Neural crest cell (in vitro differentiated cells): ENCODE data around the gene GABRG3. TPM values are rescaled to one million over a fixed set of nuclear protein-coding genes. Genes with fewer than 3 reads are reported as not detected.
"Not testable (repeated sequence)": the region's sequence is repeated elsewhere in the genome, so short reads cannot be mapped to it uniquely, and the experiment has no call there.

Experiments used
- DNase-seq: peaks from one replicate; pipeline ENCODE4 v3.0.0; 2021; ENCODE audit warnings: low read depth, mixed read lengths, low spot score
- H3K27ac Mint-ChIP-seq: one replicate; pipeline ENCODE4 v1.8.0; 2021; ENCODE audit warnings: mild to moderate bottlenecking, mixed read lengths; ENCODE audit not compliant: unreplicated experiment
- H3K27me3 Mint-ChIP-seq: 2 replicates; pipeline ENCODE4 v1.8.0; 2021; ENCODE audit warnings: low read depth, mild to moderate bottlenecking, mixed read lengths
- H3K36me3 Mint-ChIP-seq: 2 replicates; pipeline ENCODE4 v1.8.0; 2021; ENCODE audit warnings: low read depth, mild to moderate bottlenecking, mixed read lengths
- H3K4me1 Mint-ChIP-seq: 2 replicates; pipeline ENCODE4 v1.8.0; 2021; ENCODE audit warnings: mixed read lengths
- H3K4me3 Mint-ChIP-seq: one replicate; pipeline ENCODE4 v1.8.0; 2021; ENCODE audit warnings: mild to moderate bottlenecking, mixed read lengths
- H3K9me3 Mint-ChIP-seq: 2 replicates; pipeline ENCODE4 v1.8.0; 2021; ENCODE audit warnings: mixed read lengths
- total RNA-seq: library from RNA; stranded (reverse); gene quantifications from 2 replicates; pipeline ENCODE4 v1.2.1, GENCODE V29; 2021
- TF ChIP-seq, protein P1 (sequence below): fragments of 200-600 bp; sonication (generic); conservative IDR thresholded peaks from 2 replicates; pipeline ENCODE4 v1.5.0; 2021; ENCODE audit warnings: antibody characterized with exemption, mild to moderate bottlenecking

The GABRG3 gene
- total RNA-seq, 1 donor from 2014 or later = 4.5 TPM

DNA sequence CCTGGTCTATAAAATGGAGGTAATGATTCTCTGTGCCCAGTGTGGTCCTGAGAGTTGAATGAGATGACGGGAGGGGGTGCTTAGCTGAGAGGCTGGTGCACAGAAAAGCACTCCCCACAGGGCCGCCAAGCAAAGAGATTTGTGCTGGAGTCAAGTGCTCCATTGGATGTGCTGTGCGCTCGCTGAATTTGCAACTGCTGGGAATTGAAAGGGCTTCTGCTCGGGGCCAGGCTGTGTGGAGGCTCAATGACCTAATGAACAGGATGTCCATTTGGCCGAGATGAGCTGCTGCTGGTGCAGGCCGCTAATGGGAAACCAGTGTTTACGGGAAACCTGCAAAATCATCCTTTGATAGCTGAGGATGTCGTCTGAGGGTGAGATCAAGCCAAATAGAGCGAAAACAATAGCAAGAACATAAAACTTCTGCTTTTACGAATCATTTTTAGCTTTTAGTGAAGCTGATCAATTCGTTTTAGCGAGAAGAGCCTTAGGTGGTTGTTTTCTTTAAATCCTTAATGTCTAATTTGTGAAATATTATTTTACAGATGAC is 211.7 kb downstream of the GABRG3 start:
- no peak overlapping the region for H3K4me3 Mint-ChIP-seq
- H3K27ac Mint-ChIP-seq = no peak overlapping the region
- DNase-seq = no peak
- peaks cover 15% of the 10 kb centered on the region for H3K4me1 Mint-ChIP-seq
- H3K27me3 Mint-ChIP-seq = no peaks in the 10 kb centered on the region
- H3K9me3 Mint-ChIP-seq = peaks cover 12% of the 10 kb centered on the region
- H3K36me3 Mint-ChIP-seq = no peaks in the 10 kb centered on the region
- TF ChIP-seq, protein P1, sequence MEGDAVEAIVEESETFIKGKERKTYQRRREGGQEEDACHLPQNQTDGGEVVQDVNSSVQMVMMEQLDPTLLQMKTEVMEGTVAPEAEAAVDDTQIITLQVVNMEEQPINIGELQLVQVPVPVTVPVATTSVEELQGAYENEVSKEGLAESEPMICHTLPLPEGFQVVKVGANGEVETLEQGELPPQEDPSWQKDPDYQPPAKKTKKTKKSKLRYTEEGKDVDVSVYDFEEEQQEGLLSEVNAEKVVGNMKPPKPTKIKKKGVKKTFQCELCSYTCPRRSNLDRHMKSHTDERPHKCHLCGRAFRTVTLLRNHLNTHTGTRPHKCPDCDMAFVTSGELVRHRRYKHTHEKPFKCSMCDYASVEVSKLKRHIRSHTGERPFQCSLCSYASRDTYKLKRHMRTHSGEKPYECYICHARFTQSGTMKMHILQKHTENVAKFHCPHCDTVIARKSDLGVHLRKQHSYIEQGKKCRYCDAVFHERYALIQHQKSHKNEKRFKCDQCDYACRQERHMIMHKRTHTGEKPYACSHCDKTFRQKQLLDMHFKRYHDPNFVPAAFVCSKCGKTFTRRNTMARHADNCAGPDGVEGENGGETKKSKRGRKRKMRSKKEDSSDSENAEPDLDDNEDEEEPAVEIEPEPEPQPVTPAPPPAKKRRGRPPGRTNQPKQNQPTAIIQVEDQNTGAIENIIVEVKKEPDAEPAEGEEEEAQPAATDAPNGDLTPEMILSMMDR = no peak

DNA sequence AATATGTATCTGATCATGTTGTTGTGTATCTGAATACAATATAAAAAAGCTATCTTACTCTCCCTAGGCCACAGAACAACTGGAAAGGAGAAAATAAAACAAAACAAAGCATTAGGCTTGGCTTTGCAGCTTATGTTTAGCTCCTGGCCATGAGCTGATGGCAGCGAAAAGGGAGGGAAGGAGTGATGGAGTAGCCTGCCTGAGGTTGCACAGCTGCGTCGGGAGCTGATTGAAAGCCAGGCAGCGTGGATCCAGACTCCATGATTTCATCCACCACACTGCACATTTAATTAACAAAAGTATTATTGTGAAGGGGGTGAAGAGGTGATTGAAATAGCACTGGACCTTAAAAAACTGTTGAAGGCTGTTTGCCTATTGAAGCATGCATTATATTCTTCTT is 212.2 kb downstream of the GABRG3 start:
- H3K4me3 Mint-ChIP-seq = no peak overlapping the region
- peaks cover 15% of the 10 kb centered on the region for H3K4me1 Mint-ChIP-seq
- H3K27me3 Mint-ChIP-seq = no peaks in the 10 kb centered on the region
- H3K9me3 Mint-ChIP-seq = peaks cover 12% of the 10 kb centered on the region
- peak overlapping the region; percentile 67 for H3K27ac Mint-ChIP-seq
- H3K36me3 Mint-ChIP-seq = no peaks in the 10 kb centered on the region
- no peak for DNase-seq
- TF ChIP-seq, protein P1 = no peak

DNA sequence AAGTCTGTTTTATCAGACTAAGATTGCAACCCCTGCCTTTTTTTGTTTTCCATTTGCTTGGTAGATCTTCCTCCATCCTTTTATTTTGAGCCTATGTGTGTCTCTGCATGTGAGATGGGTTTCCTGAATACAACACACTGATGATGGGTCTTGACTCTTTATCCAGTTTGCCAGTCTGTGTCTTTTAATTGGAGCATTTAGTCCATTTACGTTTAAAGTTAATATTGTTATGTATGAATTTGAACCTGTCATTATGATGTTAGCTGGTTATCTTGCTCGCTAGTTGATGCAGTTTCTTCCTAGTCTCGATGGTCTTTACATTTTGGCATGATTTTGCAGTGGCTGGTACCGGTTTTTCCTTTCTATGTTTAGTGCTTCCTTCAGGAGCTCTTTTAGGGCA is 220.5 kb downstream of the GABRG3 start:
- H3K9me3 Mint-ChIP-seq = peaks cover 14% of the 10 kb centered on the region
- not testable (repeated sequence) for H3K36me3 Mint-ChIP-seq, DNase-seq, H3K4me3 Mint-ChIP-seq, H3K27me3 Mint-ChIP-seq, H3K4me1 Mint-ChIP-seq, H3K27ac Mint-ChIP-seq

DNA sequence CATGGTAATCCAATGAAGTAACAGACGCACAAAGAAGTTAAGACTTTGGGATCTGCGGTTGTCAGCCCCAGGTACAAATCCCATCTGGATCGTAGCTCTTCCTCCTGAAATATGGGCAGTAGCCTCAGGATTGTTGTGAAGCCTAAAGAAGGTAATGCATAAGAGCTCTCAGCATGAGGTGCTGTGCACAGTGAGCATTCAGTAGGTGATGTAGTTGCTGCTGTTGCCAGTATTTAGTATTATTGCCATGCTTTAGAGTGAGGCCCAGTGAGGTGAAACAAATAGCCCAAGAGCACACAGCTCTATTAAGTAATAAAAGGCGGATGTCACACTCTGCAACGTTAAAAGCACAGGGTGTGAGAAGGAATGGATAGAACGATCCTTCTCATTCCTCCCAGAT is 225.7 kb downstream of the GABRG3 start:
- DNase-seq = no peak
- no peak overlapping the region for H3K27ac Mint-ChIP-seq
- no peak overlapping the region for H3K4me3 Mint-ChIP-seq
- peaks cover 4% of the 10 kb centered on the region for H3K4me1 Mint-ChIP-seq
- no peaks in the 10 kb centered on the region for H3K9me3 Mint-ChIP-seq
- H3K36me3 Mint-ChIP-seq = peaks cover 6% of the 10 kb centered on the region
- TF ChIP-seq, protein P1 = no peak
- H3K27me3 Mint-ChIP-seq = peaks cover 6% of the 10 kb centered on the region

DNA sequence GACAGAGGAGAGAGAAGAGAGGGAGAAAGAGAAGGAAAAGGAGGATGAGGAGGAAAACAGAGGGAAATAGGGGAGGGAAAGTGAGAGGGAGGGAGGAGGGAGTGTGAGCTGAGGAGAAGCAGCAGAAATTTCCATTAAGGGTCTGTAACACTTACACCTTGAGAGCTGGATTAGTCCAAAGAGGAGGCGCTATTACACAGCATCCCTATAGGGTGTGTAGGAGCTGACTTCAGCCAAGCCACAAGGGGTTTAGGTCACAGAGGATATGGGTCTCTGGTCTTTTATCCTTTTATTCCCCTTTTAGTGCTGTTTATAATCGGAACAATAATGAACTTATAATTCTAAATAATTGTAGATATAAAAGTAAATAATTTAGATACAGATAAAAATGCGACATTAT is 230.4 kb downstream of the GABRG3 start:
- H3K27ac Mint-ChIP-seq = no peak overlapping the region
- no peaks in the 10 kb centered on the region for H3K36me3 Mint-ChIP-seq
- DNase-seq = no peak
- H3K27me3 Mint-ChIP-seq = peaks cover 6% of the 10 kb centered on the region
- peaks cover 3% of the 10 kb centered on the region for H3K9me3 Mint-ChIP-seq
- H3K4me1 Mint-ChIP-seq = peaks cover 4% of the 10 kb centered on the region
- no peak overlapping the region for H3K4me3 Mint-ChIP-seq
- TF ChIP-seq, protein P1 = no peak

DNA sequence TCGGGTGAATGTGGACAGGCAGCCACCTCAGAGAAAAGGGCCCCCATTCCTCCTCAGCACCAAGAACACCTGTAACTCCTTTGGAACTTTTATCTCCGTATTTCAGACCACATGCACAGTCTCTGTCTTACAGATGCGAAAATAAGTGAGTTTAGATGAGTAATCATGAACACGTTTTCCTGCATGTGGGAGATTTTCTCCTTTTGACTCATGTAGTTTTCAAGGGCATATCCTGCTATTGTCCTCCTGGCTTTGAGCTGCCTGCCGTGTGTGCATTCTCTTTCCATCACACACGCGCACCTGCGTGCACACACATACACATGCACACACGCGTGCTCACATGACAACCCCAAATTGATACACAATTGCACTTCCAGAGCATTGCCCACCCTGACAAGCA is 239.2 kb downstream of the GABRG3 start:
- peaks cover 4% of the 10 kb centered on the region for H3K4me1 Mint-ChIP-seq
- H3K4me3 Mint-ChIP-seq = no peak overlapping the region
- H3K9me3 Mint-ChIP-seq = peaks cover 2% of the 10 kb centered on the region
- no peak overlapping the region for H3K27ac Mint-ChIP-seq
- peaks cover 2% of the 10 kb centered on the region for H3K36me3 Mint-ChIP-seq
- H3K27me3 Mint-ChIP-seq = no peaks in the 10 kb centered on the region
- no peak for DNase-seq
- TF ChIP-seq, protein P1 = no peak
